GM21737 (cell line): Measurements from ENCODE around the gene RBM4.
A peak's percentile ranks its signal among the peaks of the same experiment; 100 is the strongest.
"Not testable (repeated sequence)": the region's sequence is repeated elsewhere in the genome, so short reads cannot be mapped to it uniquely, and the experiment has no call there.

Experiments used
- ATAC-seq: cut with Tn5 transposase; IDR thresholded peaks from one replicate; pipeline ENCODE4 v1.9.1; 2021; ENCODE audit warnings: mild to moderate bottlenecking, moderate library complexity; ENCODE audit not compliant: unreplicated experiment

RBM4 gene

DNA sequence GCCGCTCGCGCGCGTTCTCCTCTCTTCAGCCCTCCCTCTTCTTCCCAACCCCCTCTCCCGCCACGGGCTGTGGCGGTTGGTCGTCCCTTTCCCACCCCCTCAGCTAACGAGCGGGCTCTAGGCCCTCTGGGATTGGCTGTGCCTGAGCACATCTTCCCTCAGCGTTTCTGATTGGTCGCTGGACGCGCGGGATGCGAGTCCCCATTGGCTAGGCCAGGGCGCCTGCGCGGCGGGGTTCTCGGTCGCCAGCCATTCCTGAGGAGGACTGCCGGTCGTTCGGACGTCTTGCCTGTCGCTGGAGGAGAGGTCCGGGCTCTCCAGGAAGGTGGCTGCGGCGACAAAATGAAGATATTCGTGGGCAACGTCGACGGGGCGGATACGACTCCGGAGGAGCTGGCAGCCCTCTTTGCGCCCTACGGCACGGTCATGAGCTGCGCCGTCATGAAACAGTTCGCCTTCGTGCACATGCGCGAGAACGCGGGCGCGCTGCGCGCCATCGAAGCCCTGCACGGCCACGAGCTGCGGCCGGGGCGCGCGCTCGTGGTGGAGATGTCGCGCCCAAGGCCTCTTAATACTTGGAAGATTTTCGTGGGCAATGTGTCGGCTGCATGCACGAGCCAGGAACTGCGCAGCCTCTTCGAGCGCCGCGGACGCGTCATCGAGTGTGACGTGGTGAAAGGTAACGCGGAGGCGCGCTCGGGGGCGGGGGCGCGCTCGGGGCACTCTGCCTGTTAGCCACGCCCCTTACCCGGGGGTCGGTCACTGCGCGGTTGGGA, 21.9 kb upstream of the RBM4 start, which contains the start of gene RBM14:
RBM14 (plus strand) TSS at position 252 of the 776 bp plus-strand sequence; CDS start at position 343, 91 bp downstream.
- peak; percentile 80 for ATAC-seq

DNA sequence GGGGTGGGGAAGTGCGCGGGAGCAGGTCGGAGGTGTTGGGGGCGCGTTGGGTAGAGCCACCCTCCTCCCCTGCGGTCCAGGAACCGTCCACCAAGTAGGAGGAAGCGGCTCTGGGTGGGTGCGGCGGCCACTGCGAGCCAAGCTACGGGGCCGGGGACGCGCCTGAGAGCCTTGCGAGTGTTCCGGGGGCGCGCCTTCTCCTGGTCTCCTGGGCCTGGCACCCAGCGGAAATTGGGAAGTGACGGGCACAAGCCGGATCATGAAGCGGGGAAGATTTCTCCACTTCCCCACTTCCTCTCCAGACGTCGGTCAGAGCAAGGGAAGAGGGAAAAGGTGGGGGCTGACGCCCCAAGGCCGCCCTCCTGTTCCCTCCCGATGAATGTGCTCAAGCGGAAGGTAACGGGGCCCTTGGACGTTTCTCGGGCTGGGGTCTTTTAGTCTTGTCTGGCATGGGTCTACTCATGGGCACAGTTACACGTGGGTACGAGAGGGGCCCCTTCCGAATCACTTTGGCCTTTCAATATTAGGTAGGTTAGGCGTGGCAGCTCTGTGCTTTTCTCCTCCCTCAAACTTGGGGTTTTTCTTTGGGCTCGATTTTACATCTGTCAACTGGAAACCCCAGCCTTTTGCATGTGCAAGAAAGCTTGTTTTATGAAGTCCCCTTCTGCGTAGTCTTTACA, 21.2 kb upstream of the RBM4 start:
- ATAC-seq, result no peak

DNA sequence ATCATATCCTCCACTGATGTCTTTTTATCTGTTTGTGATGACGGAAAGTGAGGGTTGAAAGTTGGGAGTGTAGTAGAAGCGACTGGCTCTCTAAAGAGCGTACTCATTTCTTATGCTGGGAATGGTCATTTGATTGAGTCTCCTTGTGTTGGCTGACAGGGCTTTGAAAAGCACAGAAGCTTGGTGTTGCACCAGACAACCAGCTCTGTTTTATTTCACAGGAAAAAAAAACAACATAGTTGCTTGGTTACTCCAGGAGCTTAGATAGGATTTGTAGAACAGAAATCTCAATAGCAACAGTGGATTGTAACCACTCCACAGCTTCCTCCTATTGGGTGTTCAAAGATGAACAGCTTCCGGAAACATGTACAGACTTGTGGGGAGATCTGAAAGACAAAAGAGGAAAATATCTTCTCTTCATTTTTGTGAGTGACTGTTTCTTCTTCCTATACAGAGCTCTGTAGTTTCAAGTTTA, 19.4 kb upstream of the RBM4 start:
- ATAC-seq, result no peak

DNA sequence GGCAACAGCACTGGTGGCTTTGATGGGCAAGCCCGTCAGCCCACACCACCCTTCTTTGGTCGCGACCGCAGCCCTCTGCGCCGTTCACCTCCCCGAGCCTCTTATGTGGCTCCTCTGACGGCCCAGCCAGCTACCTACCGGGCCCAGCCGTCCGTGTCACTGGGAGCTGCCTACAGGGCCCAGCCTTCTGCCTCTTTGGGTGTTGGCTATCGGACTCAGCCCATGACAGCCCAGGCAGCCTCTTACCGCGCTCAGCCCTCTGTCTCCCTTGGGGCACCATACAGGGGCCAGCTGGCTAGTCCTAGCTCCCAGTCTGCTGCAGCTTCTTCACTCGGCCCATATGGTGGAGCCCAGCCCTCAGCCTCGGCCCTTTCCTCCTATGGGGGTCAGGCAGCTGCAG, 14.1 kb upstream of the RBM4 start:
- ATAC-seq, result no peak

DNA sequence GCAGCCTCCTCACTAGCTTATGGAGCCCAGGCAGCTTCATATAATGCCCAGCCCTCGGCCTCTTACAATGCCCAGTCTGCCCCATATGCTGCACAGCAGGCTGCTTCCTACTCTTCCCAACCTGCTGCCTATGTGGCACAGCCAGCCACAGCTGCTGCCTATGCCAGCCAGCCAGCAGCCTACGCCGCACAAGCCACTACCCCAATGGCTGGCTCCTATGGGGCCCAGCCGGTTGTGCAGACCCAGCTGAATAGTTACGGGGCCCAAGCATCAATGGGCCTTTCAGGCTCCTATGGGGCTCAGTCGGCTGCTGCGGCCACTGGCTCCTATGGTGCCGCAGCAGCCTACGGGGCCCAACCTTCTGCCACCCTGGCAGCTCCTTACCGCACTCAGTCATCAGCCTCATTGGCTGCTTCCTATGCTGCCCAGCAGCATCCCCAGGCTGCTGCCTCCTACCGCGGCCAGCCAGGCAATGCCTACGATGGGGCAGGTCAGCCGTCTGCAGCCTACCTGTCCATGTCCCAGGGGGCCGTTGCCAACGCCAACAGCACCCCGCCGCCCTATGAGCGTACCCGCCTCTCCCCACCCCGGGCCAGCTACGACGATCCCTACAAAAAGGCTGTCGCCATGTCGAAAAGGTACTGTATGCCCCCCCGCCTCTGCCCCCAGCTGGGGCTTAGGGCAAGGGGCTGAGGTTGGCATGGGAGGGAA, 13.3 kb upstream of the RBM4 start:
- ATAC-seq, result no peak

DNA sequence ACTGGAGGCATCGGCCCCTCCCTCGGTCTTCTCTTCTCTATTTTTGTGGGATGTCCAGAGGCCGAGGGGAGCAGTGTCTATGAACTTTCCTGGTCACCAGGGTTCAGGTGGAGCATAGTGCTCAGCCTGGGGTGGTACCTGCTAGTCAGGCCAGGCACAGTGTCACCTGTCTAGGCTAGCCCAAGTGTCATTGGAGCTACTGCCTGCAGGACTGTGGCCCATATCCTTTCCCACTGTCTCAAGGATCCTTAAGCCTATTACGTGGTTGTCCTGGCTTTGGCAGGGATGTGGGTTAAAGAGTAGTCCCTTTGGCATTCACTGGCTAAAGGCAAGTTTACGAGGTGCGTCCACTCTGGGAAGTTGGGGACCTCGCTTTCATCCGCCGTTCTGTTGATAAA, 12.8 kb upstream of the RBM4 start:
- ATAC-seq, result no peak

DNA sequence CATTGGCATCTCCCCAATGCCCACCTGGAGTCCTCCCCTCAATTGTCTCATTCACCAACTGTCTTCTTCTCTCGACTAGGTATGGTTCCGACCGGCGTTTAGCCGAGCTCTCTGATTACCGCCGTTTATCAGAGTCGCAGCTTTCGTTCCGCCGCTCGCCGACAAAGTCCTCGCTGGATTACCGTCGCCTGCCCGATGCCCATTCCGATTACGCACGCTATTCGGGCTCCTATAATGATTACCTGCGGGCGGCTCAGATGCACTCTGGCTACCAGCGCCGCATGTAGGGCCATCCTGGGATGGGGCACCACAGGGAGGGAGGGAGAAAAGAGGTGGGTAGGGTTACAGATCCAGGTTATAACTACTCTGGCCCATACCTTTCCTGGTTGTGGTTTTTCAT, 12.1 kb upstream of the RBM4 start:
- no peak for ATAC-seq

DNA sequence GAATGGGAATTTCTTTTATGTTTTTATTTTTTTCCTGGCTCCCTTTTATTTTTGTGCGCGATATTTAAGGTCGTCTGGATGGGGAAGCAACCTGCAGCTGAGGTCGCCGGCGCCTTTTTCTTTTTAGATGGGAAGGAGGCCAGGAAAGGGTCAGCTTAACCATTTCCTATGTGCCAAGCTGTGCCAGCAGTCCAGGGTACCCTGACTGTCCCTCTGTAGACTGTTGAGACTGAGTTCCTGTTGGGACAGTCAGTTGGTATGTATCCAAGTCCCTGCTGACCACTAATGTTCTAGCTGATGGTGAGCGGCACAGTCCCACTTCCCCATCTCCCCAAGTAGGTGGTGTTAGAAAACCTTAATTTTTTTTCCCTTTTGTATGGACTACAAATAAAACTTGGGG, 11.6 kb upstream of the RBM4 start:
- ATAC-seq, result no peak

DNA sequence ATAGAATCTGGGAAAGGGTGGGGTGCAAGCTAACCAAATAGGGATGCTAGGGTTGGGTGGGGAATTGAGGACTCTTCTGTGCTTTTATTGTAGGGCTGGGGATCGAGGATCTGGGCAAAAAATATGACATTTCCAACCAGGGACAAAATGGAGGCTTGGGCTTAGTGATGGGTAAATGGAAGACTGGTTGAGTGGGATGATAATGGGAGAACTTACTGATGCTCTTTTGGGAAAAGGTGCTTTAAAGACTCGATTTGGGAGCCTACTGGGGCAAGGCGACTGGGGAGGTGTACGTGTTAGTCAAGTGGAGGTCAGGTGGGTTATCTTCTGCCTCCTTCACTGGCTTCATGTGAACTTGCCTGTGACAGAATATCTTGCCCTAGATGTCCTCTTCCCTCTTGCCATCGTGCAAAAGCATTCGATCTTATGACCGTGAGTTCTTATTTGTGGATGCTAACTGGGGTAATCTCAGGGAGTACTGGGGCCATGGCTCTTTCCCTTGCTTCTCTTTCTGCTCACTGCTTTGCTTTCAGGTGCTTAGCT, 10.4 kb upstream of the RBM4 start:
- ATAC-seq, result no peak

DNA sequence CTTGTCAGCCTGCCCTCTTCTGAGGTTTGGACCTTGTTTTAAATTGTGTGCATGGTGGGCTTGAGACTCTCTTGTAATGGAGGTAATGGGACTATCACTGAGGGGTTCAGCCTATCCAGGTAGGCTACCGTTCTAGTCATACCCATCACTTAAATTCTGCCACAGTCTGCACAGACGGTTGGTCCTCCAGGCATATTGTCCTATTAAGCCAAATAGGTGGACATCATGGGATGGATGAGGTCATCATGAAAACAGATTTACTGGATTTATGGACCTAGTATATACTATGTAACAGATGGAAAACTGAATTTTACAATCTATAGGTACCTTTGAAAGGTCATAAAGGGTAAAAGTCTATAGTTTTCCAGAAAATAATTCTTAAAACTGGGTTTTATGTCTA, 9.1 kb upstream of the RBM4 start:
- no peak for ATAC-seq

DNA sequence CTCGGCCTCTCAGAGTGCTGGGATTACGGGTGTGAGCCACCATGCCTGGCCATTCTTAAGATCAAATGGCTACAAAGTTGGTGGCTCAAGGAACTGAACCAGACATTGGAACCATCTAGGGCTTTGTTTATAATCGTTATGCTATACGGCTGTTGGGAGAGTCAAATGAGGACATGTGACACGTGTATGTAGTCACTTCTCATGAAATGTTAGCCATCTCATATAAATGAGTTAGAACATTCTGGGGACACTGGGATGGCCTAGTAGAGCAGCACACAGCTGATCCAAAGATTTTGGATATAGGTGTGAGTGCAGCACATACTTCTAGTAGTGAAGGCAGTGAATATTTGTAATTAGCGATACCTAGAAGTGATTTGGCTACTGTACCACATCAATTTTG, 6.6 kb upstream of the RBM4 start:
- no peak for ATAC-seq

DNA sequence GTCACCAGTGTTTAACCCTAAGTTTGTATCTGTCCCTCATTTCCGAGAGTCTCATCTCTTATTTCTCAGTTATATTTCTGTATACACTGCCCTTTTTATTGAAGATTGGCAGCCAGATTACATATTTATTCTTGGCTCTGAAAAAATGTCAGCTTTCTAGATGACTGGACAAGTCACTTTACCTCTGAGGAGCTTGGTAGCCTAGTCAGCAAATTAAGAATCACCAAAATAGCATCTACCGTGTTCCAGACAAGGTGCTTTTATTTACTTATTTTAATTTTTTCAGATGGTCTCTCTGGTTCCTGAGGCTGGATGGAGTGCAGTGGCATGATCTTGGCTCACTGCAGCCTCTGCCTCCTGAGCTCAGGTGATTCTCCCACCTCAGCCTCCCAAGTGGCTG, 5.6 kb upstream of the RBM4 start:
- no peak for ATAC-seq

DNA sequence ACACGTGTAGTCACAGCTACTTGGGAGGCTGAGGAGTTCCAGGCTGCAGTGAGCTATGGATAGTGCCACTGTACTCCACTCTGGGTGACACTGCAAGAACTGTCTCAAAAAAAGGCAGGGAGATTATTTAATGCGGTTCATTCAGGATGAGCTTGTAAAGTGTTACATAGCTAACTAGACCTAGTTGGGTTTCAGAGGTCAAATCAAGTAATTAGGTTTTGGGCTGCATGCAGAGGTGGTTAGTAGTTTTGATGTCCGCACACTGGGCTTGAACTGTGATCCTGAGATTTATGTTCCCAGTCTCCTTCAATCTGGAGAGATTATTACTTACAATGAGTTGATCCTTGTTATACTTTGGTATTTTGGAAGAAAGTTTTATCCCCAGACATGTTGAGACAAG, 2.1 kb upstream of the RBM4 start:
- no peak for ATAC-seq

DNA sequence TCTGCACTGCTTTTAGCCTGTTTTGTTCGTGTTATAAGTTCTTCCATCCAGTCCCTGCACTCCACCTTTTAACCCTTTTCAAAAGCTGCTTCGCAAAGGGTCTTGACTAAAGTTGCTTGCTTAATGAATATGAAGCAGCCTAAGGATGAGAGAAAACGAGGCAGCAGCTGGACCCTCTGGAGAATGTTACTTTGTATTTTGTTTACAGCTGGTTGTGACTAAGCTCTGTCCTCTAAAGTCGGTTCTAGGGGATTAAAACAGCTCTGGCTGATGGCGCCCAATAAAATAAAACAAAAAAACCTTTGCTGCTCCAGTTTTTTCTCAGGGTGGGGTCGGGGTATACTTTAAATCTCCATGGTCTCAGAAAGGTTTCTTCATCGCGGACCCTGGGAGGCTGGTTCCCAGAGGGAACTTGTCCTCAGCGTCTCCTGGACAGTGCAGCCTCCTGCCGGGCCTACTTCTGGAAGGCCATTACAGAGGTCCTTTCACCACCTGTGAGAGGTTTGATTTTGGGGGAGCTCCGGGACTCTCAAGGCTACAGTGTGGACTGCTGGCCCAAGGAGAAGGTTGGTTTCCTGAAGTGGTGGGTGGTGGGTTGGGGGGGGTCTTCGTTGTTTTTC, 836 bp upstream of the RBM4 start:
- ATAC-seq, result no peak

DNA sequence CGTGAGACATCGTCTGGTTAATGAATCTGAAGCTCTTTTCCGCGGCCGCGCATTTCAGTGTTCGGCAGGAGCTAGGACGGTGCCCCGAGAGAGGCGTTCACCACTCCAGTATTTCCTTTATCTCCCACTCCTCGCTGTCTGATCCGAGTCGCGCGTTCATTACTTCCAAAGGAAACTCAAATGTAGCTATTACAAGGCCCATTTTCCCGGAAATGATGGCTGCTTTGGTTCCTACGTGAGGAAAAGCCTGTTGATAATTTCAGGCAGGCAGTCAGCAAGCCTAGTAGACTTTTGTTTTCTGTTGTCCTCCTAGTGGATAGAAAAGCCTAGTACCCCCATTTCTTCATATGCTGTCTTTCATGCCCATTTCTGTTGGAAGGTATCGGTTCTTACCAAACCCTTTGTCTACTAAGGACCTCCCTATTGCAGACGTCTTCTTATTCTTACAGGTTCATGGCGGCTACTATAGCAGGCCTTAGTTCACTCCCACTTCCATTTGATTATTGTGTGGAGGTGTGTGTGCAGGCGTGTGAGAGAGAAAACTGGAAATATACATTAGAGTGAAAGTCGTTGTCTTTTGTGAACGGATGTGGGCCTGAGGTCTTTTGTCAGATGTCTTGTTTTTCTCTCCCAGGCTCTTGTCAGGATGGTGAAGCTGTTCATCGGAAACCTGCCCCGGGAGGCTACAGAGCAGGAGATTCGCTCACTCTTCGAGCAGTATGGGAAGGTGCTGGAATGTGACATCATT, 737 bp downstream of the RBM4 start:
- ATAC-seq, result no peak

DNA sequence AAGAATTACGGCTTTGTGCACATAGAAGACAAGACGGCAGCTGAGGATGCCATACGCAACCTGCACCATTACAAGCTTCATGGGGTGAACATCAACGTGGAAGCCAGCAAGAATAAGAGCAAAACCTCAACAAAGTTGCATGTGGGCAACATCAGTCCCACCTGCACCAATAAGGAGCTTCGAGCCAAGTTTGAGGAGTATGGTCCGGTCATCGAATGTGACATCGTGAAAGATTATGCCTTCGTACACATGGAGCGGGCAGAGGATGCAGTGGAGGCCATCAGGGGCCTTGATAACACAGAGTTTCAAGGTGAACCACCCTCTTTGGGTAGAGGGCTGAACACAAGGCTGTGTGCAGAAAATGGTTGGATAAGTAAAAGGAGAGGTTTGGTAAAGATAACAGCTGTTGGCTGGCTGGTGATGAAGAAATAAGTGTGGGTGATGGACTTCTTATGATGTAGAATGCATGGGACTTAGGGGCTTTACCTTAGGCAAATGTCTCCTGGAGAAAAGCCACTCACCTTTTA, 1.4 kb downstream of the RBM4 start:
- ATAC-seq, result not testable (repeated sequence)

DNA sequence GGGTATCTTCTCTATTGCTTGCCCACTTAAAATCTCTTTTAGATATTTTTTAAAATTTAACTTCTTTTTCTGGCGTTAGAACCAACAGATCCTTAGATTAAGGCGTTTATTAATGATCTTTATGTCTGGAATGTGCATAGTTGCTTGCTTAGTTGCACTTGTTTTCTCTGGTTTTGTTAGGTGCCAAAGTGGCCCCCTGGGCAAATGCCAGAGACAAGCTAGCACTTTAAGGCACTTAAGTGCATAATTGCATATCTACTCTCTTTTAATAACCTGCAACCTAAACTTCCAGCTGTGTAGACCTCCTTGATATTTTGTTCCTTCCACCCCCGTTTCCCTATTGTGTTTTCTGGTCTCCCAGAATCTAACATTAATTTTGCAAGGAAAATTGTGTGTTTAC, 3.3 kb downstream of the RBM4 start:
- ATAC-seq, result no peak

DNA sequence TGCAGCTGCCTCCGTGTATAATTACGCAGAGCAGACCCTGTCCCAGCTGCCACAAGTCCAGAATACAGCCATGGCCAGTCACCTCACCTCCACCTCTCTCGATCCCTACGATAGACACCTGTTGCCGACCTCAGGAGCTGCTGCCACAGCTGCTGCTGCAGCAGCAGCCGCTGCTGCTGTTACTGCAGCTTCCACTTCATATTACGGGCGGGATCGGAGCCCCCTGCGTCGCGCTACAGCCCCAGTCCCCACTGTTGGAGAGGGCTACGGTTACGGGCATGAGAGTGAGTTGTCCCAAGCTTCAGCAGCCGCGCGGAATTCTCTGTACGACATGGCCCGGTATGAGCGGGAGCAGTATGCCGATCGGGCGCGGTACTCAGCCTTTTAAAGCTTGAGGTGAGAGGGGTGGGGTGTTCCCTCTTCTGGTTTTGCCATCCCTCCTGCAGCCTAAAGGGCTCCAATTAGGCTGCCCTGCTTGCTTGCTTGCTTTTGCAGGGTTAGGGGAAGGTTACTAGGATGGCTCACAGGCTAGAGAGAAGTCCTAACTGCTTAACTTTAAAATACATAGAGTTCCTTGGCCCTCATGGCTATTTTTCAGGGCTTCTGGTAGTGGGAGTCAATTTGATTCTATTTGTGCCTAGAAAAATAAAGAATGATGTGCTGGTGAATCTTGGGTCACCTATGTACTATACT, 5.4 kb downstream of the RBM4 start:
- no peak for ATAC-seq

DNA sequence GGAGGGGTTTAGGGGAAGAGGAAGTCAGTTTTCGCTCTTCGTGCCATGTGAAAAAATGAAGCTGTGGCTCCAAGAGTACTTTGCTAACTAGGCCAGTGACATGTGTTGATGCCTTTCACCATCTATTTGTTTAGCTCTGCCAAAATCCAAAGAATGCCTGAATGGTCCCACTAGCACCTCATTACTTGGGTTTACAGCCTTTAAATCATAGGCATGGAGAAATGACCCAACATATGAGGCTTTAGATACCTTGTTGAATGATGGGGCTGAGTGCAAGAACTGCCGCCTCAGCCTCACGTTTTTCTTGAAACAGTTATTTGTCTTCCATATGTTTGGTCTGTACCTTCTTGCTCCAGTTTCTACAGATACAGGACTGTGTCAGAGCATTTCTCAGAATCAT, 8.3 kb downstream of the RBM4 start:
- no peak for ATAC-seq

DNA sequence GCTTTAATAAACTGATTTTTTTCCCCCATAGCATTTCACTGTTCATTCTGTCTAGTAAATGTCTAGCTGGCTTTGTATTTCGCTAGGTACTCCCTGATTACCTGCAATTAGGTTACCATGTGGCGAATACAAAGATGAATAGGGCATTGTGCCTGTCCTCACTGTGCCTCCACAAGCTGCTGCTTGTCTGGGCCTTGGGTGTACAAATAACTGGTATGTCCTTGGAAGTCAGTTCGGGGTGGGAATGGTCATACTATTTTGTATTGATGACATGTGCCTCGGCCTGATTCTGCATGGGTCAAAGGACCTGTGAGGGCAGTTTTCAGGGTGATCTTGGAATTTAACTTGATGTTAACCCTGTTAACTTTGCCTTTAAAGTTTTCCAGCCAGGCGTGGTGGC, 11.4 kb downstream of the RBM4 start:
- no peak for ATAC-seq
